ENCODE data around the gene RCL1.
"Not testable (repeated sequence)": the region's sequence is repeated elsewhere in the genome, so short reads cannot be mapped to it uniquely, and the experiment has no call there.

Gene RCL1

GRCh38 chr9:4792572-4793458 lies at the start of gene RCL1:
Gene RCL1 (plus strand): TSS chr9:4792944. CDS start chr9:4793092, 148 bp downstream.
- peak; percentile 89 for DNase-seq

- DNase-seq = no peak
Measured at GRCh38 chr9:4743131-4743875, 49.4 kb upstream of the RCL1 start.

DNA sequence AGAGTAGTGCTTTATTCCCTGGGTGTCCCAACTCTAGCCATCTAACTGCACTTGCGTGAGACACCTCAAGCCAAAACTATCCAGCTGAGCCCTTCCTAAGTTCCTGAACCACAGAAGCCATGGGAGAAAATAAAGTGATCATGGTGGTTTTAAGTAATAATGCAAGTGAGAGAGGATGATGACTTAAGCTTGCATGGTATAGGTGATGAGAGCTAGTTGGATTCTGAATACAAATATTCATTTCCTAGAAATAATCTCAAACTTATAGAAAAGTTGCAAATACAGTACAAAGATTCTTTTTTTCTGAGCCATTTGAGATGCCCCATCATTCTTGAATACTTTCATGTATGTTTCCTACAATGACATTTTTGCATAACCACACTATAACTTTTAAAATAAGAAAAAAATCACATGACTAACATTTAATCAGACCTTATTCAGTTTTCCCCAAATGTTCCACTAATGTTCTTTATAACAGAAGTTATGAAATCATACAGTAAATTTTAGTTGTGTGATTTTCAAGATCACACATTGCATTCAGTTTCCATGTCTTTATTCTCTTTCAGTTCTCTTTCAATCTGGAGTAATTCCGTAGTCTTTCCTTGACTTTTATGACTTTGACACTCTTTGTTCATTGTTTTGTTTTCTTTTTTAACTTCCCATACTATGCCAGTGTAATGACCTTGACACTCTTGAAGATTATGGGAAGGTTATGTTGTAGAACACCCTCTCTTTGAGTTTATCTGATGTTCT lies 46.3 kb upstream of the RCL1 start:
- DNase-seq = no peak

DNA sequence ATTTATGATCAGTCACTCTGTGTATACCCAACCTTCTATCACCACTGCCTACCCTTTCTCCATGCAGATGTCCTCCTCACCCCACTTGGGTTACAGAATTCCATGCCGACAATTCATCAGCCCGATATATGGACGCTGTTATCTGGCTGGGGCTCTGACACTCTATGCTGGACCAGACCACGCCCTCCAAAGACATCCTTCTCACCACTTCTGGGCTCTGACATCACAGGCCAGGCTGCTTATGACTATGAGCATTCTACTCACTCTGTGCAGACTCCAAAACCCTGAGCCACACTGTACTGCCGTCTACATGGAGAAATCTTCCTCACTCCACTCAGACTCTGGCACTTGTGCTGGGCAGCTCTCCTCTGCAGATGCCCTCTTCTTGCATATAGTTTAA lies 44.1 kb upstream of the RCL1 start:
- no peak for DNase-seq

- peak; percentile 17 for DNase-seq
Measured at GRCh38 chr9:4750023-4750673, 42.6 kb upstream of the RCL1 start.

GRCh38 chr9:4754530-4754929 lies 38.2 kb upstream of the RCL1 start:
- not testable (repeated sequence) for DNase-seq

- DNase-seq = no peak
Measured at GRCh38 chr9:4755026-4755609, 37.6 kb upstream of the RCL1 start.

DNA sequence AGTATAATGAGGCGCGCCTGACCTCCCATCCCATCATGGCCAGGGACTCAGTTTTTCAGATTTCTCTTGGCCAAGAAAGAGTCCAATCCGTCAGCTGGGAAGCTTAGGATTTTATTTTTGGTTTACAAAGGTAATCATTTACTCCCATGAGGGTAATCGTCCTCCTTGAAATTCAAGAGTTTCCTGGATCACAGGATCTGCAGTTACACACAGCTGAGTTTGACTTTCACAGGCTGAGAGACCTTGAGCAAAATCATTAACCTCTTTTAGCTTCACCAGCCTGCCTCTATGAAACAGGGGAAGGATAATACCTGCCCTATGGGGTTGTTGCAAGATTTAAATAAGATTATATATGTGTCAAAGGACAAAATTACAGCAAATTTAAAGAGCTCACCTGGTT lies 36.3 kb upstream of the RCL1 start:
- no peak for DNase-seq

- no peak for DNase-seq
Measured at GRCh38 chr9:4760122-4760521, 32.6 kb upstream of the RCL1 start.

GRCh38 chr9:4762108-4762885 lies 30.4 kb upstream of the RCL1 start:
- peak; percentile 60 for DNase-seq

DNA sequence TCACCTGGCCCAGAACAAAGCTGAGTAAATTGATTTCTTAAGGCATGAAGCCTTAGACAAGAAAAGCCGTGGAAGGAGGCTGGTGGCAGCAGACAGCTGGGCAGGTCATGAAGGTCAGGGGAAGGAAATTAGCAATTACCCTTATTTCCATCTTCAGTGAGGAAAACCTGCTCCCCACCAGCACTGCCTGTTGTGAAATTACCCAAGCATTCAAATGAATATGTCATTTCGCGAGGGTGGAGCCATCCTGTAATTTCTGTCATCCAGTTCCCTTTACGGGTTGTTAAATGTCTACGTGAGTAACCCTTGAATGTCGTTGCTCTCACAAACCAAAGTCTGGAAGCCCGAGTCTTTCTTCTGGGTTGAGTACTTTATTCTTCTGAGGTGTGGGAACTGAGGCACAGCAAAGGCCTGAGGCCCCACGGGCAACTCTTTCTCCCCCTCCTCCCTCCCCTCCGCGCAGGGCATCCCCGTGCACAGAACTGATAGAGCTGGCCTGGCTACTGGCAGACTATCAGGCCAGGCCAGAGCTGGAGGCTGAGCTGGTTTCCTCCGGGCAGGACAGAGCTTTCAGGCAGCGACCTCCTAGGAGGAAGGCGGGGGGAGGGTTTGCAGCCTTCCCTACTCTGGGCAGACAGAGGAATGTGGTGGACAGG lies 29.7 kb upstream of the RCL1 start:
- DNase-seq = no peak

GRCh38 chr9:4764033-4764432 lies 28.7 kb upstream of the RCL1 start:
- no peak for DNase-seq

DNA sequence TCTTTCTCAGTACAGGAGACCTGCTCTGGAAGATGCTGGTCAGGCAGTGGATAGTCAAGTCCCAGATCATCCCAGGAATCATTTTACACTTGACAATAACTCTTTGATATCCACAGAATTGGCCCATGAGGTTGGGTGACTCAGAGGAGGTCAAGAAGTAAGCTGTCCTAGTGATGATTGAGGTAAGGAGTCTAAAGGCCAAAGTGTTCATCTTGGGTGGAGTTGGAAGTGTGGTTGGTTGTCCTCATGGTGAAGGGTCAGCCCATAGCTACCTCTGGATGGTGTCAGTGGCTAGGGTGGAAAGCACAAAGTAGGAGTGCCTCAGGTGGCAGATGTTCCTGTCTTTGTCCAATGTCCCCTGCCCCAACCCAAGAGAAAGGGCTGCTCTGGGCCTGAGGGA lies 24.1 kb upstream of the RCL1 start:
- DNase-seq = no peak

DNA sequence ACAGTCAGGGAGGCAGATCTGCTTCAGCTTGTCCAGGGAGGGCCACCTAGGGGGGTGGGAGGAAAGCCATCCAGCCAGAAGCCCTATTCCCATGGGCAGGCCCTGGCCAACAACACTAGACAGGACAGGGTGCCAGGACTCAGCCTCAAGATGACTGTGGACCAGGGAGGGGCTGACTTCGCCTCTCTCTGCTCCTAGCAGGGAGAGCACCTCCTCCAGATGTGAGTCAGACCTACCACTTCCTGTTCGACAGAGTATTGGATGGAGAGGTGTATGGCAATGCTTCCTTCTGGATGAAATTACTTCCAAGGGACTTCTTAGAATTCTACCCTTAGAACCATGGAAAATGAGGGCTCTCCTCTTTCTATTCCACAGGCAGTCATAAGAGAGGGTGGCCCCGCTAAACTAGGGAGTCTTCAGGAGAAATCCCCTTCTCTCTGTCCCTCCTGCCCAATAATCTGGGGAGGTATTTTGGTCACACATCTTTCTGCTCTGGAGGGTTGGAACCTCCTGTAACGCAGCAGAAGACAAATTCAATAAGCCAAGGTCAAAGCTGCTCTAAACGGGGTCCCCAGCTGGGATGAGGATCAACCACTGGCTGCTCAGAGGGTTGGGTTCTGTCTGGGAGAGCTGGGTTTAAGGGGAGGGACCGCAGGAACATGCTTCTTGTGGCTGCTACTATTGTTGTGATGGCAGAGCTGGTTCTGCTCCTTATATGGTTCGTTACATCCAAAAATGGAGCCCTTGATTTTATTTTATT lies 23.2 kb upstream of the RCL1 start:
- DNase-seq = no peak

GRCh38 chr9:4771788-4772187 lies 21.0 kb upstream of the RCL1 start:
- no peak for DNase-seq

GRCh38 chr9:4774209-4774608 lies 18.5 kb upstream of the RCL1 start:
- DNase-seq = no peak

DNA sequence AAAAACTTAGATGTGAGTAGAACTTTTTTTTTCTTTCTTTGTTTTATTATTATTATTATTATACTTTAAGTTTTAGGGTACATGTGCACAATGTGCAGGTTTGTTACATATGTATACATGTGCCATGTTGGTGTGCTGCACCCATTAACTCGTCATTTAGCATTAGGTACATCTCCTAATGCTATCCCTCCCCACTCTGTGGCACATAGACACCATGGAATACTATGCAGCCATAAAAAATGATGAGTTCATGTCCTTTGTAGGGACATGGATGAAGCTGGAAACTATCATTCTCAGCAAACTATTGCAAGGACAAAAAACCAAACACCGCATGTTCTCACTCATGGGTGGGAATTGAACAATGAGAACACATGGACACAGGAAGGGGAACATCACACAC lies 17.8 kb upstream of the RCL1 start:
- not testable (repeated sequence) for DNase-seq

GRCh38 chr9:4780651-4781050 lies 12.1 kb upstream of the RCL1 start:
- no peak for DNase-seq

GRCh38 chr9:4781408-4781807 lies 11.3 kb upstream of the RCL1 start:
- DNase-seq = no peak

DNA sequence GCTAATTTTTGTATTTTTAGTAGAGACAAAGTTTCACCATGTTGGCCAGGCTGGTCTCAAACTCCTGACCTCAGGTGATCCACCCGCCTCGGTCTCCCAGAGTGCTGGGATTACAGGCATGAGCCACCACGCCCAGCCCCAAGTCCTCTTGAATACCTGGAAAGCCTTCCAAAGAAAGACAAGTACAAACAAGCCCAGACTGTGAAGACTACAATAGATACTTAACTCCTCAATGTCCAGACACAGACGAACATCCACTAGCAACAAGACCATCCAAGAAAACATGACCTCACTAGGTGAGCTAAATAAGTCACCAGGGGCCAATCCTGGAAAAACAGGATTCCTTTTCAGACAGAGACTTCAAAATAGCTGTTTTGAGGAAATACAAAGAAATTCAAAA lies 9.6 kb upstream of the RCL1 start:
- DNase-seq = not testable (repeated sequence)
